AG04449 (cell line): Measurements from ENCODE around the gene IL1RL2.

Experiments used
- CTCF ChIA-PET: fragments of 350-600 bp; formaldehyde crosslinking; extraction: SDS; loops from one replicate; lab custom pipeline; 2021; ENCODE audit warnings: antibody characterized with exemption; lab: Yijun Ruan, JAX
- POLR2A ChIA-PET: fragments of 400-600, 350-600 bp; formaldehyde crosslinking; extraction: SDS; loops from one replicate; lab custom pipeline; 2020; ENCODE audit warnings: antibody characterized with exemption, inconsistent platforms; lab: Yijun Ruan, JAX
- DNase-seq: peaks from one replicate; pipeline ENCODE4 v3.0.0-alpha.2; 2010; ENCODE audit warnings: low read depth, low spot score
- H3K4me3 ChIP-seq: 2 replicates; pipeline ENCODE4 v1.5.1; 2011; ENCODE audit warnings: low read depth, mild to moderate bottlenecking, control low read depth, low read length
- CTCF ChIP-seq: IDR thresholded peaks from one replicate; pipeline ENCODE4 v1.5.1; 2011; ENCODE audit warnings: mild to moderate bottlenecking, moderate library complexity, low read length, control low read depth, inconsistent platforms; ENCODE audit not compliant: insufficient read depth; ENCODE audit errors: missing control alignments

IL1RL2 gene

GRCh38 chr2:102208774-102209173, 22.0 kb downstream of the IL1RL2 start:
- CTCF ChIA-PET: interaction anchor here (1.4 to 2.6 kb wide), 3 partner anchors 32 to 188 kb away, joined by 3 to 6 read pairs (median 5); no protein-coding TSS in a partner anchor
- DNase-seq: no peak
- POLR2A ChIA-PET: no interaction called here
- H3K4me3 ChIP-seq: no peak overlapping the region
- TF ChIP-seq CTCF: no peak

GRCh38 chr2:102209474-102209873, 22.7 kb downstream of the IL1RL2 start:
- CTCF ChIA-PET: interaction anchor here (1.7 kb wide), 1 partner anchor 189 kb away, joined by 6 read pairs; no protein-coding TSS in a partner anchor
- TF ChIP-seq CTCF: no peak
- no peak overlapping the region for H3K4me3 ChIP-seq
- DNase-seq: no peak
- POLR2A ChIA-PET: no interaction called here

- no peak overlapping the region for H3K4me3 ChIP-seq
- no peak for DNase-seq
- ChIA-PET CTCF (interaction anchor here (3.0 kb wide), 1 partner anchor 197 kb away, joined by 10 read pairs; no protein-coding TSS in a partner anchor), POLR2A (no interaction called here)
- TF ChIP-seq CTCF: no peak
Observed at GRCh38 chr2:102217032-102217431, 30.2 kb downstream of the IL1RL2 start.

GRCh38 chr2:102224824-102225739, 38.3 kb downstream of the IL1RL2 start:
- POLR2A ChIA-PET: no interaction called here
- H3K4me3 ChIP-seq: no peak overlapping the region
- CTCF ChIA-PET: interaction anchor here (1.0 to 1.9 kb wide), 4 partner anchors 13 to 218 kb away, joined by 3 to 18 read pairs (median 4); no protein-coding TSS in a partner anchor
- no peak for TF ChIP-seq CTCF
- DNase-seq: no peak

- ChIA-PET POLR2A (no interaction called here), CTCF (interaction anchor here (1.0 to 1.9 kb wide), 3 partner anchors 12 to 219 kb away, joined by 4 to 18 read pairs (median 4); no protein-coding TSS in a partner anchor)
- no peak for TF ChIP-seq CTCF
- H3K4me3 ChIP-seq: no peak overlapping the region
- DNase-seq: no peak
Observed at GRCh38 chr2:102226171-102226570, 39.3 kb downstream of the IL1RL2 start.
